H9 (cell line): ENCODE data around the gene PCSK6. TPM values are rescaled to one million over a fixed set of nuclear protein-coding genes. Genes with fewer than 3 reads are reported as not detected.
"Not testable (repeated sequence)": the region's sequence is repeated elsewhere in the genome, so short reads cannot be mapped to it uniquely, and the experiment has no call there.

Experiments
- DNase-seq: peaks from one replicate; pipeline ENCODE4 v3.0.0-alpha.2; 2017
- H2AFZ ChIP-seq: one replicate; pipeline ENCODE4 v1.6.1; 2013; ENCODE audit warnings: mild to moderate bottlenecking, low read length, control low read depth, moderate library complexity
- H2AK5ac ChIP-seq: 2 replicates; pipeline ENCODE4 v1.6.1; 2013; ENCODE audit warnings: low read length, control low read depth, mixed read lengths; ENCODE audit not compliant: insufficient read length
- H2BK120ac ChIP-seq: one replicate; pipeline ENCODE4 v1.6.1; 2013; ENCODE audit warnings: low read depth, mild to moderate bottlenecking, low read length, control low read depth, inconsistent platforms; ENCODE audit not compliant: poor library complexity, severe bottlenecking
- H2BK12ac ChIP-seq: 2 replicates; pipeline ENCODE4 v1.6.1; 2013; ENCODE audit warnings: low read length, control low read depth, mixed read lengths, low read depth; ENCODE audit not compliant: insufficient read length
- H2BK15ac ChIP-seq: 2 replicates; pipeline ENCODE4 v1.6.1; 2013; ENCODE audit warnings: low read depth, low read length, control low read depth
- H2BK20ac ChIP-seq: one replicate; pipeline ENCODE4 v1.6.1; 2013; ENCODE audit warnings: low read depth, mild to moderate bottlenecking, low read length, control low read depth, inconsistent platforms; ENCODE audit not compliant: poor library complexity, severe bottlenecking
- H2BK5ac ChIP-seq: 2 replicates; pipeline ENCODE4 v1.6.1; 2013; ENCODE audit warnings: low read length, control low read depth, mixed read lengths; ENCODE audit not compliant: insufficient read length
- H3K14ac ChIP-seq: 2 replicates; pipeline ENCODE4 v1.6.1; 2013; ENCODE audit warnings: low read length, control low read depth; ENCODE audit not compliant: insufficient read depth
- H3K18ac ChIP-seq: 2 replicates; pipeline ENCODE4 v1.6.1; 2013; ENCODE audit warnings: low read depth, mild to moderate bottlenecking, mixed read lengths, low read length, control low read depth; ENCODE audit not compliant: insufficient read length
- H3K23ac ChIP-seq: 2 replicates; pipeline ENCODE4 v1.6.1; 2013; ENCODE audit warnings: low read length, control low read depth, mixed read lengths, low read depth; ENCODE audit not compliant: insufficient read length
- H3K23me2 ChIP-seq: 2 replicates; pipeline ENCODE4 v1.6.1; 2013; ENCODE audit warnings: low read depth, mild to moderate bottlenecking, mixed read lengths, low read length, control low read depth; ENCODE audit not compliant: insufficient read length, poor library complexity, severe bottlenecking
- H3K27ac ChIP-seq: 2 replicates; pipeline ENCODE4 v1.5.1; 2013; ENCODE audit warnings: low read length, control low read depth, mixed read lengths, low read depth; ENCODE audit not compliant: insufficient read length
- H3K27me3 ChIP-seq: 2 replicates; pipeline ENCODE4 v1.6.1; 2013; ENCODE audit warnings: low read length, control low read depth, inconsistent platforms; ENCODE audit not compliant: insufficient read depth
- H3K4ac ChIP-seq: 2 replicates; pipeline ENCODE4 v1.6.1; 2013; ENCODE audit warnings: low read depth, mild to moderate bottlenecking, control low read depth, inconsistent platforms, low read length, moderate library complexity
- H3K4me1 ChIP-seq: 2 replicates; pipeline ENCODE4 v1.6.1; 2013; ENCODE audit warnings: low read length, control low read depth, inconsistent platforms; ENCODE audit not compliant: insufficient read depth
- H3K4me2 ChIP-seq: 2 replicates; pipeline ENCODE4 v1.6.1; 2013; ENCODE audit warnings: low read length, control low read depth, mixed read lengths; ENCODE audit not compliant: insufficient read length, insufficient read depth
- H3K56ac ChIP-seq: 2 replicates; pipeline ENCODE4 v1.6.1; 2013; ENCODE audit warnings: low read depth, mild to moderate bottlenecking, mixed read lengths, low read length, control low read depth; ENCODE audit not compliant: insufficient read length
- H3K79me1 ChIP-seq: 2 replicates; pipeline ENCODE4 v1.6.1; 2013; ENCODE audit warnings: low read depth, mild to moderate bottlenecking, moderate library complexity, low read length, control low read depth, inconsistent platforms; ENCODE audit not compliant: insufficient read depth, poor library complexity, severe bottlenecking
- H3K79me2 ChIP-seq: 2 replicates; pipeline ENCODE4 v1.6.1; 2013; ENCODE audit warnings: low read length, control low read depth, inconsistent platforms; ENCODE audit not compliant: insufficient read depth
- H3K9ac ChIP-seq: 2 replicates; pipeline ENCODE4 v1.6.1; 2013; ENCODE audit warnings: low read length, control low read depth, mixed read lengths; ENCODE audit not compliant: insufficient read length; ENCODE audit errors: extremely low read depth
- H3K9me3 ChIP-seq: one replicate; pipeline ENCODE4 v1.6.1; 2013; ENCODE audit warnings: low read depth, low read length, inconsistent platforms; ENCODE audit not compliant: control insufficient read depth
- H3T11ph ChIP-seq: one replicate; pipeline ENCODE4 v1.6.1; 2013; ENCODE audit warnings: mild to moderate bottlenecking, low read length, control low read depth, inconsistent platforms
- H4K20me1 ChIP-seq: one replicate; pipeline ENCODE4 v1.6.1; 2013; ENCODE audit not compliant: control insufficient read depth, insufficient read length, insufficient read depth
- H4K5ac ChIP-seq: 2 replicates; pipeline ENCODE4 v1.6.1; 2013; ENCODE audit warnings: low read depth, mild to moderate bottlenecking, mixed read lengths, low read length, control low read depth; ENCODE audit not compliant: insufficient read length
- H4K8ac ChIP-seq: replicated peaks from 2 replicates; pipeline ENCODE4 v1.6.1; 2013; ENCODE audit warnings: low read length, control low read depth, mixed read lengths, low read depth; ENCODE audit not compliant: insufficient read length
- H4K91ac ChIP-seq: 2 replicates; pipeline ENCODE4 v1.6.1; 2013; ENCODE audit warnings: low read depth, mild to moderate bottlenecking, moderate library complexity, mixed read lengths, low read length, control low read depth; ENCODE audit not compliant: insufficient read length
- H3K27ac Mint-ChIP-seq, 3 experiments: 2 replicates in 2 of 3; 3 replicates in 1 of 3; pipeline ENCODE4 v1.8.0; 2020 to 2021; ENCODE audit warnings: mixed read lengths in 3 of 3, mild to moderate bottlenecking in 1 of 3, moderate library complexity in 1 of 3
- H3K27me3 Mint-ChIP-seq: 2 replicates; pipeline ENCODE4 v1.8.0; 2021; ENCODE audit warnings: low read depth, mild to moderate bottlenecking, moderate library complexity, mixed read lengths
- H3K36me3 Mint-ChIP-seq, 3 experiments: 2 replicates in 2 of 3; 3 replicates in 1 of 3; pipeline ENCODE4 v1.8.0; 2020 to 2021; ENCODE audit warnings: low read depth in 3 of 3, mixed read lengths in 3 of 3; ENCODE audit not compliant: insufficient read depth in 1 of 3
- H3K4me1 Mint-ChIP-seq, 2 experiments: 2 replicates each; pipeline ENCODE4 v1.8.0; 2020; ENCODE audit warnings: mixed read lengths in 2 of 2
- H3K4me3 Mint-ChIP-seq, 2 experiments: 2 replicates in 1 of 2; 3 replicates in 1 of 2; pipeline ENCODE4 v1.8.0; 2020 to 2021; ENCODE audit warnings: mild to moderate bottlenecking in 2 of 2, mixed read lengths in 2 of 2, moderate library complexity in 1 of 2
- H3K9me3 Mint-ChIP-seq, 2 experiments: 2 replicates in 1 of 2; 3 replicates in 1 of 2; pipeline ENCODE4 v1.8.0; 2020; ENCODE audit warnings: mild to moderate bottlenecking in 2 of 2, mixed read lengths in 2 of 2, moderate library complexity in 1 of 2
- CTCF ChIP-seq: fragments of 200-600 bp; sonication (generic); conservative IDR thresholded peaks from 3 replicates; pipeline ENCODE4 v1.8.0; 2021; ENCODE audit warnings: antibody characterized with exemption, mild to moderate bottlenecking
- WGBS: extraction: QIAGEN DNeasy Blood & Tissue Kit; methylation state at CpG from one replicate; pipeline ENCODE4 v1.1.7; 2013; ENCODE audit warnings: missing lambda C conversion rate, low lambda C conversion rate, mixed read lengths; ENCODE audit not compliant: insufficient read length; ENCODE audit errors: extremely low coverage; 5-methylcytosine and 5-hydroxymethylcytosine counted together
- total RNA-seq: library from RNA; stranded (reverse); gene quantifications from 2 replicates; pipeline ENCODE4 v1.2.1, GENCODE V29; 2021

The PCSK6 gene
- total RNA-seq, 1 experiment from 2014 or later, result 4.0 TPM

GRCh38 chr15:101464256-101464998 lies 25.1 kb downstream of the PCSK6 start:
- no peak overlapping the region for H3K4ac ChIP-seq
- 0 out of 7 replicates have a peak, but pooled peaks cover 0 to 3% (median 0%) of the 10 kb centered on the region in 3 experiments for H3K36me3 Mint-ChIP-seq
- H2AK5ac ChIP-seq, result no peak overlapping the region
- no peak overlapping the region for H3K23ac ChIP-seq
- H3K27me3 Mint-ChIP-seq, result peaks cover 5% of the 10 kb centered on the region; the same call in 1 of the 2 replicates
- no peak overlapping the region; the same call in 1 of the 2 replicates for H3K14ac ChIP-seq
- H4K91ac ChIP-seq, result no peak overlapping the region
- no CpG with 5 or more reads among the region's 20 CpGs for WGBS
- no peaks in the 10 kb centered on the region for H3K79me1 ChIP-seq
- TF ChIP-seq CTCF, result no peak
- no peak overlapping the region for H3K4me2 ChIP-seq
- H2BK20ac ChIP-seq, result no peak overlapping the region
- H2BK5ac ChIP-seq, result no peak overlapping the region
- H3K18ac ChIP-seq, result no peak overlapping the region
- H3K9me3 Mint-ChIP-seq, result peaks cover 0 to 4% of the 10 kb centered on the region in 2 experiments; a peak in 1 of 5 replicates
- peaks cover 4 to 5% of the 10 kb centered on the region in 2 experiments for H3K4me1 Mint-ChIP-seq
- H3T11ph ChIP-seq, result no peak overlapping the region
- no peak overlapping the region for H4K5ac ChIP-seq
- H3K56ac ChIP-seq, result no peak overlapping the region
- H3K4me3 Mint-ChIP-seq, result no peak overlapping the region
- no peak overlapping the region for H4K8ac ChIP-seq
- no peaks in the 10 kb centered on the region; the same call in 1 of the 2 replicates for H3K27me3 ChIP-seq
- no peak overlapping the region for H3K9ac ChIP-seq
- no peaks in the 10 kb centered on the region for H3K4me1 ChIP-seq
- DNase-seq, result no peak
- no peak overlapping the region for H2BK12ac ChIP-seq
- H2AFZ ChIP-seq, result no peak overlapping the region
- no peak overlapping the region for H3K27ac Mint-ChIP-seq
- no peaks in the 10 kb centered on the region for H3K23me2 ChIP-seq
- H3K9me3 ChIP-seq, result no peaks in the 10 kb centered on the region
- H2BK120ac ChIP-seq, result no peak overlapping the region
- H3K79me2 ChIP-seq, result no peaks in the 10 kb centered on the region
- H2BK15ac ChIP-seq, result no peak overlapping the region
- H3K27ac ChIP-seq, result no peak overlapping the region
- H4K20me1 ChIP-seq, result no peaks in the 10 kb centered on the region

- not testable (repeated sequence) for H3K27me3 Mint-ChIP-seq, H3K9ac ChIP-seq, H2AK5ac ChIP-seq, H4K8ac ChIP-seq, H3K4ac ChIP-seq, H3K9me3 Mint-ChIP-seq, H2BK5ac ChIP-seq, H3K36me3 Mint-ChIP-seq, H4K20me1 ChIP-seq, H3K4me1 ChIP-seq, DNase-seq, H2BK20ac ChIP-seq, H3K27ac Mint-ChIP-seq, H2BK12ac ChIP-seq, H4K5ac ChIP-seq, H2BK15ac ChIP-seq, H2AFZ ChIP-seq, H3K4me2 ChIP-seq, H2BK120ac ChIP-seq, H3K4me1 Mint-ChIP-seq, H3K23me2 ChIP-seq, H3K4me3 Mint-ChIP-seq, H4K91ac ChIP-seq, H3K27me3 ChIP-seq, H3K79me2 ChIP-seq, H3K18ac ChIP-seq, H3T11ph ChIP-seq, H3K23ac ChIP-seq, H3K56ac ChIP-seq, H3K79me1 ChIP-seq, H3K27ac ChIP-seq, H3K9me3 ChIP-seq, H3K14ac ChIP-seq
- WGBS, result no CpG with 5 or more reads among the region's 5 CpGs
These were observed 25.8 kb downstream of the PCSK6 start for GRCh38 chr15:101463696-101464095.
